Neural cell (in vitro differentiated cells): ENCODE results near the gene GJA5.

ENCODE experiments used
- CTCF ChIP-seq: fragments of 450-650 bp; IDR thresholded peaks from 2 replicates; pipeline ENCODE4 v1.5.1; 2014; ENCODE audit warnings: antibody characterized with exemption, mild to moderate bottlenecking, moderate library complexity; ENCODE audit not compliant: poor library complexity, severe bottlenecking
- EP300 ChIP-seq: fragments of 450-650 bp; conservative IDR thresholded peaks from 2 replicates; pipeline ENCODE4 v1.6.1; 2014; ENCODE audit warnings: antibody characterized with exemption, mild to moderate bottlenecking, moderate library complexity; ENCODE audit not compliant: poor library complexity, severe bottlenecking
- MXI1 ChIP-seq: fragments of 450-650 bp; conservative IDR thresholded peaks from 2 replicates; pipeline ENCODE4 v1.6.1; 2014; ENCODE audit warnings: antibody characterized with exemption, mild to moderate bottlenecking; ENCODE audit not compliant: poor library complexity, severe bottlenecking
- REST ChIP-seq: IDR thresholded peaks from 2 replicates; pipeline ENCODE4 v1.6.1; 2012; ENCODE audit warnings: borderline replicate concordance

GRCh38 chr1:147785794-147786506, 25.5 kb upstream of the GJA5 start:
- TF ChIP-seq CTCF (no peak), REST (no peak), EP300 (no peak), MXI1 (no peak)
